Endodermal cell (in vitro differentiated cells): ENCODE results near the gene MYH9. TPM values are rescaled to one million over a fixed set of nuclear protein-coding genes. Genes with fewer than 3 reads are reported as not detected.

Experiments used
- DNase-seq: peaks from one replicate; pipeline ENCODE4 v3.0.0-alpha.2; 2017
- H3K27ac ChIP-seq: 2 replicates; pipeline ENCODE4 v1.5.1; 2013; ENCODE audit warnings: mild to moderate bottlenecking, low read depth, low read length, moderate library complexity
- H3K27me3 ChIP-seq: 2 replicates; pipeline ENCODE4 v1.6.1; 2013; ENCODE audit warnings: mild to moderate bottlenecking, low read length, moderate library complexity; ENCODE audit not compliant: insufficient read depth, control insufficient read depth, poor library complexity, severe bottlenecking
- H3K36me3 ChIP-seq: 2 replicates; pipeline ENCODE4 v1.7.0; 2013; ENCODE audit warnings: mild to moderate bottlenecking, low read length, moderate library complexity; ENCODE audit not compliant: control insufficient read depth, insufficient read depth
- H3K4me1 ChIP-seq: one replicate; pipeline ENCODE4 v1.7.0; 2013; ENCODE audit warnings: low read length; ENCODE audit not compliant: control insufficient read depth, insufficient read depth
- H3K4me3 ChIP-seq: 2 replicates; pipeline ENCODE4 v1.5.1; 2013; ENCODE audit warnings: mild to moderate bottlenecking, low read length, moderate library complexity
- H3K9ac ChIP-seq: 2 replicates; pipeline ENCODE4 v1.6.1; 2013; ENCODE audit warnings: mild to moderate bottlenecking, low read length, moderate library complexity; ENCODE audit not compliant: poor library complexity, severe bottlenecking; ENCODE audit errors: extremely low read depth
- H3K9me3 ChIP-seq: 2 replicates; pipeline ENCODE4 v1.6.1; 2013; ENCODE audit warnings: mild to moderate bottlenecking, low read length, moderate library complexity; ENCODE audit not compliant: control insufficient read depth
- H3K27ac Mint-ChIP-seq: 2 replicates; pipeline ENCODE4 v1.8.0; 2020; ENCODE audit warnings: mixed read lengths
- H3K27me3 Mint-ChIP-seq: 2 replicates; pipeline ENCODE4 v1.8.0; 2021; ENCODE audit warnings: mild to moderate bottlenecking, mixed read lengths; ENCODE audit not compliant: insufficient read depth
- H3K36me3 Mint-ChIP-seq: 2 replicates; pipeline ENCODE4 v1.8.0; 2020; ENCODE audit warnings: low read depth, mixed read lengths
- H3K4me1 Mint-ChIP-seq: 2 replicates; pipeline ENCODE4 v1.8.0; 2020; ENCODE audit warnings: mixed read lengths
- H3K4me3 Mint-ChIP-seq: 2 replicates; pipeline ENCODE4 v1.8.0; 2020; ENCODE audit warnings: mild to moderate bottlenecking, moderate library complexity, mixed read lengths
- H3K9me3 Mint-ChIP-seq: 2 replicates; pipeline ENCODE4 v1.8.0; 2020; ENCODE audit warnings: mild to moderate bottlenecking, mixed read lengths
- CTCF ChIP-seq: fragments of 200-600 bp; sonication (generic); conservative IDR thresholded peaks from 2 replicates; pipeline ENCODE4 v1.5.0; 2021; ENCODE audit warnings: antibody characterized with exemption, mild to moderate bottlenecking
- WGBS, 2 experiments: methylation state at CpG; one replicate each; pipeline versions ENCODE4 v1.1.5 to v1.1.7; 2013; ENCODE audit warnings: missing lambda C conversion rate in 2 of 2, mixed read lengths in 1 of 2; ENCODE audit not compliant: insufficient coverage in 1 of 2, insufficient read length in 1 of 2; 5-methylcytosine and 5-hydroxymethylcytosine counted together
- microRNA-seq: library from miRNA; unstranded; fragments of <30 nt; microRNA quantifications from one replicate; pipeline ENCODE4 v1.2.0, GENCODE V29; 2020; ENCODE audit warnings: borderline microRNAs expressed
- total RNA-seq, 2 donors: library from RNA; stranded (reverse); fragmentation: NEBNext Ultra II Directional in 1 of 2; extraction: Animal tissue kit (Norgen Biotek cat#: 25700) in 1 of 2; gene quantifications; 2 replicates in 1 of 2; 3 replicates in 1 of 2; pipeline ENCODE4 v1.2.1, GENCODE V29; 2021

The MYH9 gene
- total RNA-seq, 2 donors from 2014 or later = 270 to 288 TPM

- H3K36me3 Mint-ChIP-seq = no peaks in the 10 kb centered on the region
- no peak overlapping the region for H3K27ac Mint-ChIP-seq
- Histone ChIP-seq H3K27me3 (no peaks in the 10 kb centered on the region), H3K36me3 (no peaks in the 10 kb centered on the region), H3K4me1 (no peaks in the 10 kb centered on the region), H3K9me3 (no peaks in the 10 kb centered on the region), H3K9ac (no peak overlapping the region), H3K27ac (no peak overlapping the region), H3K4me3 (no peak overlapping the region)
- TF ChIP-seq CTCF = no peak
- H3K9me3 Mint-ChIP-seq = no peaks in the 10 kb centered on the region
- 88 to 97% methylated on average over 10 to 13 of the region's 13 CpGs for WGBS, 2 experiments
- H3K4me1 Mint-ChIP-seq = peaks cover 11% of the 10 kb centered on the region
- H3K4me3 Mint-ChIP-seq = no peak overlapping the region
- DNase-seq = no peak
- no peaks in the 10 kb centered on the region for H3K27me3 Mint-ChIP-seq
Measured at GRCh38 chr22:36232715-36233401, 154.9 kb downstream of the MYH9 start.

Small RNA genes lying within 50 kb of the gene (microRNA-seq; reads per million reads assigned to microRNA genes)
- gene MIR6819 = not detected

Other genes with a start within 250 kb of the MYH9 start
- 1 to 10 TPM in 1 of 2 donors, under 1 TPM in 1; 0.46 to 1.1 TPM for gene APOL3, start 227.2 kb downstream of the MYH9 start, total RNA-seq
- gene APOL4, start 186.2 kb downstream of the MYH9 start, total RNA-seq = not detected
- gene APOL2, start 148.4 kb downstream of the MYH9 start, total RNA-seq = 1 to 10 TPM; 2.1 to 7.9 TPM
- under 1 TPM; 0.11 to 0.22 TPM for gene APOL1, start 134.8 kb downstream of the MYH9 start, total RNA-seq
- gene TXN2, start 93.7 kb upstream of the MYH9 start, total RNA-seq = 10 to 100 TPM; 52.9 to 53.9 TPM
- gene FOXRED2, start 119.1 kb upstream of the MYH9 start, total RNA-seq = 10 to 100 TPM; 28.3 to 33.3 TPM
- gene EIF3D, start 141.2 kb upstream of the MYH9 start, total RNA-seq = 100 to 1,000 TPM; 157 to 196 TPM